WTC11 (cell line): ENCODE results near the gene CELF2. TPM values are rescaled to one million over a fixed set of nuclear protein-coding genes. Genes with fewer than 3 reads are reported as not detected.

ENCODE experiments used
- ATAC-seq: fragments of 200-7000 bp; cut with Tn5 transposase; 2 replicates; pipeline ENCODE4 v1.10.0; 2021; ENCODE audit warnings: mild to moderate bottlenecking, moderate library complexity
- CTCF ChIA-PET: fragments of 300-600 bp; sonication (Branson Sonifier 250); formaldehyde crosslinking; loops from one replicate; lab custom pipeline; 2021; ENCODE audit warnings: antibody characterized with exemption; lab: Charles Lee
- POLR2A ChIA-PET: fragments of 350-600 bp; sonication (Branson Sonifier 250); formaldehyde crosslinking; loops from one replicate; lab custom pipeline; 2021; ENCODE audit warnings: antibody characterized with exemption; lab: Charles Lee
- DNase-seq: peaks from one replicate; pipeline ENCODE4 v3.0.0; 2021; ENCODE audit warnings: low spot score
- H3K27ac Mint-ChIP-seq: 2 replicates; pipeline ENCODE4 v1.8.0; 2021; ENCODE audit warnings: mixed read lengths
- H3K27me3 Mint-ChIP-seq: 2 replicates; pipeline ENCODE4 v1.8.0; 2021; ENCODE audit warnings: low read depth, mild to moderate bottlenecking, moderate library complexity, mixed read lengths
- H3K36me3 Mint-ChIP-seq: 2 replicates; pipeline ENCODE4 v1.8.0; 2021; ENCODE audit warnings: mixed read lengths
- H3K4me1 Mint-ChIP-seq: 2 replicates; pipeline ENCODE4 v1.8.0; 2022; ENCODE audit warnings: mixed read lengths
- H3K4me3 Mint-ChIP-seq: 2 replicates; pipeline ENCODE4 v1.8.0; 2021; ENCODE audit warnings: mild to moderate bottlenecking, moderate library complexity, mixed read lengths
- H3K9me3 Mint-ChIP-seq: 2 replicates; pipeline ENCODE4 v1.8.0; 2021; ENCODE audit warnings: mixed read lengths
- ATF1 ChIP-seq: sonication (generic); formaldehyde crosslinking; IDR thresholded peaks from 2 replicates; pipeline ENCODE4 v1.8.1; 2023; ENCODE audit warnings: mild to moderate bottlenecking, moderate library complexity, missing genetic modification reagents
- IRF2 ChIP-seq: sonication (generic); formaldehyde crosslinking; IDR thresholded peaks from 2 replicates; pipeline ENCODE4 v1.8.0; 2022; ENCODE audit warnings: low read depth, missing genetic modification reagents, borderline replicate concordance
- JUN ChIP-seq: sonication (generic); formaldehyde crosslinking; IDR thresholded peaks from 2 replicates; pipeline ENCODE4 v1.8.0; 2023; ENCODE audit warnings: mild to moderate bottlenecking, missing genetic modification reagents
- MXD4 ChIP-seq: fragments of 250-450 bp; sonication (Bioruptor Pico); IDR thresholded peaks from 2 replicates; pipeline ENCODE4 v1.8.0; 2021; ENCODE audit warnings: mild to moderate bottlenecking, moderate library complexity, borderline replicate concordance
- RORB ChIP-seq: fragments of 250-450 bp; sonication (Bioruptor Pico); IDR thresholded peaks from 2 replicates; pipeline ENCODE4 v1.9.0; 2021; ENCODE audit warnings: mild to moderate bottlenecking
- ZNF219 ChIP-seq: sonication (generic); formaldehyde crosslinking; IDR thresholded peaks from 2 replicates; pipeline ENCODE4 v1.8.0; 2023; ENCODE audit warnings: missing genetic modification reagents, mild to moderate bottlenecking, borderline replicate concordance
- ZNF396 ChIP-seq: fragments of 250-450 bp; sonication (Bioruptor Pico); IDR thresholded peaks from 2 replicates; pipeline ENCODE4 v1.8.0; 2021; ENCODE audit warnings: mild to moderate bottlenecking, moderate library complexity, borderline replicate concordance
- ZNF416 ChIP-seq: fragments of 250-450 bp; sonication (Bioruptor Pico); IDR thresholded peaks from 2 replicates; pipeline ENCODE4 v1.9.0; 2021; ENCODE audit warnings: mild to moderate bottlenecking, inconsistent platforms
- ZNF423 ChIP-seq: fragments of 250-450 bp; sonication (Bioruptor Pico); IDR thresholded peaks from 2 replicates; pipeline ENCODE4 v2.1.2; 2022; ENCODE audit warnings: mild to moderate bottlenecking, moderate library complexity
- total RNA-seq: library from RNA; stranded (reverse); gene quantifications from 3 replicates; pipeline ENCODE4 v1.2.3, GENCODE V29; 2021
- TF ChIP-seq, protein P1 (sequence below): sonication (generic); formaldehyde crosslinking; IDR thresholded peaks from 2 replicates; pipeline ENCODE4 v1.8.1; 2023; ENCODE audit warnings: mild to moderate bottlenecking, missing genetic modification reagents, borderline replicate concordance
- TF ChIP-seq, protein P2 (sequence below): sonication (generic); formaldehyde crosslinking; IDR thresholded peaks from 2 replicates; pipeline ENCODE4 v1.8.1; 2022; ENCODE audit warnings: mild to moderate bottlenecking, missing genetic modification reagents, moderate library complexity, borderline replicate concordance
- TF ChIP-seq, protein P3 (sequence below): sonication (generic); formaldehyde crosslinking; IDR thresholded peaks from 2 replicates; pipeline ENCODE4 v1.8.1; 2022; ENCODE audit warnings: low read depth, mild to moderate bottlenecking, moderate library complexity, missing genetic modification reagents, borderline replicate concordance
- TF ChIP-seq, protein P4 (sequence below): sonication (generic); formaldehyde crosslinking; IDR thresholded peaks from 2 replicates; pipeline ENCODE4 v1.8.1; 2022; ENCODE audit warnings: mild to moderate bottlenecking, moderate library complexity, missing genetic modification reagents
- TF ChIP-seq, protein P5 (sequence below): sonication (generic); formaldehyde crosslinking; IDR thresholded peaks from 2 replicates; pipeline ENCODE4 v1.8.1; 2023; ENCODE audit warnings: mild to moderate bottlenecking, moderate library complexity, missing genetic modification reagents
- TF ChIP-seq, protein P6 (sequence below): sonication (generic); formaldehyde crosslinking; IDR thresholded peaks from 2 replicates; pipeline ENCODE4 v1.8.1; 2023; ENCODE audit warnings: mild to moderate bottlenecking, missing genetic modification reagents
- TF ChIP-seq, protein P7 (sequence below): sonication (generic); formaldehyde crosslinking; IDR thresholded peaks from 2 replicates; pipeline ENCODE4 v1.8.0; 2023; ENCODE audit warnings: missing genetic modification reagents, mild to moderate bottlenecking, borderline replicate concordance
- TF ChIP-seq, protein P8 (sequence below): sonication (generic); formaldehyde crosslinking; IDR thresholded peaks from 2 replicates; pipeline ENCODE4 v1.8.0; 2022; ENCODE audit warnings: missing genetic modification reagents
- TF ChIP-seq, protein P9 (sequence below): sonication (generic); formaldehyde crosslinking; IDR thresholded peaks from 2 replicates; pipeline ENCODE4 v1.8.0; 2022; ENCODE audit warnings: mild to moderate bottlenecking, missing genetic modification reagents

Gene CELF2
- total RNA-seq, 1 experiment from 2014 or later, result 24.6 TPM

DNA sequence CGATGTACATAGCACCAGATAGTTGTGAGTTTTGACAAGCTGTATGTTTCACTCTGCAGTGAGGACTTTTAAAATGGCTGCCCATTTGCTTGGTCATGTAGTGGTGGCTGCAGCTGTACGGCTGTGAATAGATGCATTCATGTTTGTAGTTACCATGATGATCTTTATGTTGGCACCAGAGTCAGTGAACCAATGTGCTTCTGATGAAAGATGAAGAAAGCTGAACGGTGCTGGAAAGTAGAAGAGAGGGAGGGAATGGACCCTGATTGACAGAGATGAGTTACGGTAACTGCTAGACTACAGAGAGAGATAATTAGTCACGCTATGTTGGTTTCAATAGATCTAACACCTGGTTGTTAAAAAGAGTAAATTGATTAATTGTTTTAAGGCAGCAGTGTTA is 256.8 kb downstream of the CELF2 start:
- POLR2A ChIA-PET, result no interaction called here
- H3K4me1 Mint-ChIP-seq, result peaks cover 28% of the 10 kb centered on the region
- H3K36me3 Mint-ChIP-seq, result no peaks in the 10 kb centered on the region
- H3K9me3 Mint-ChIP-seq, result no peaks in the 10 kb centered on the region
- H3K27ac Mint-ChIP-seq, result no peak overlapping the region; the same call in 1 of the 2 replicates
- ATAC-seq, result no peak
- no peak overlapping the region for H3K4me3 Mint-ChIP-seq
- H3K27me3 Mint-ChIP-seq, result no peaks in the 10 kb centered on the region
- no peak for DNase-seq
- CTCF ChIA-PET, result no interaction called here
- TF ChIP-seq, protein P1, sequence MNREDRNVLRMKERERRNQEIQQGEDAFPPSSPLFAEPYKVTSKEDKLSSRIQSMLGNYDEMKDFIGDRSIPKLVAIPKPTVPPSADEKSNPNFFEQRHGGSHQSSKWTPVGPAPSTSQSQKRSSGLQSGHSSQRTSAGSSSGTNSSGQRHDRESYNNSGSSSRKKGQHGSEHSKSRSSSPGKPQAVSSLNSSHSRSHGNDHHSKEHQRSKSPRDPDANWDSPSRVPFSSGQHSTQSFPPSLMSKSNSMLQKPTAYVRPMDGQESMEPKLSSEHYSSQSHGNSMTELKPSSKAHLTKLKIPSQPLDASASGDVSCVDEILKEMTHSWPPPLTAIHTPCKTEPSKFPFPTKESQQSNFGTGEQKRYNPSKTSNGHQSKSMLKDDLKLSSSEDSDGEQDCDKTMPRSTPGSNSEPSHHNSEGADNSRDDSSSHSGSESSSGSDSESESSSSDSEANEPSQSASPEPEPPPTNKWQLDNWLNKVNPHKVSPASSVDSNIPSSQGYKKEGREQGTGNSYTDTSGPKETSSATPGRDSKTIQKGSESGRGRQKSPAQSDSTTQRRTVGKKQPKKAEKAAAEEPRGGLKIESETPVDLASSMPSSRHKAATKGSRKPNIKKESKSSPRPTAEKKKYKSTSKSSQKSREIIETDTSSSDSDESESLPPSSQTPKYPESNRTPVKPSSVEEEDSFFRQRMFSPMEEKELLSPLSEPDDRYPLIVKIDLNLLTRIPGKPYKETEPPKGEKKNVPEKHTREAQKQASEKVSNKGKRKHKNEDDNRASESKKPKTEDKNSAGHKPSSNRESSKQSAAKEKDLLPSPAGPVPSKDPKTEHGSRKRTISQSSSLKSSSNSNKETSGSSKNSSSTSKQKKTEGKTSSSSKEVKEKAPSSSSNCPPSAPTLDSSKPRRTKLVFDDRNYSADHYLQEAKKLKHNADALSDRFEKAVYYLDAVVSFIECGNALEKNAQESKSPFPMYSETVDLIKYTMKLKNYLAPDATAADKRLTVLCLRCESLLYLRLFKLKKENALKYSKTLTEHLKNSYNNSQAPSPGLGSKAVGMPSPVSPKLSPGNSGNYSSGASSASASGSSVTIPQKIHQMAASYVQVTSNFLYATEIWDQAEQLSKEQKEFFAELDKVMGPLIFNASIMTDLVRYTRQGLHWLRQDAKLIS (CRISPR knock-in tag), result no peak
- TF ChIP-seq, protein P2, sequence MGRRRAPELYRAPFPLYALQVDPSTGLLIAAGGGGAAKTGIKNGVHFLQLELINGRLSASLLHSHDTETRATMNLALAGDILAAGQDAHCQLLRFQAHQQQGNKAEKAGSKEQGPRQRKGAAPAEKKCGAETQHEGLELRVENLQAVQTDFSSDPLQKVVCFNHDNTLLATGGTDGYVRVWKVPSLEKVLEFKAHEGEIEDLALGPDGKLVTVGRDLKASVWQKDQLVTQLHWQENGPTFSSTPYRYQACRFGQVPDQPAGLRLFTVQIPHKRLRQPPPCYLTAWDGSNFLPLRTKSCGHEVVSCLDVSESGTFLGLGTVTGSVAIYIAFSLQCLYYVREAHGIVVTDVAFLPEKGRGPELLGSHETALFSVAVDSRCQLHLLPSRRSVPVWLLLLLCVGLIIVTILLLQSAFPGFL (CRISPR knock-in tag), result no peak
- TF ChIP-seq, protein P3, sequence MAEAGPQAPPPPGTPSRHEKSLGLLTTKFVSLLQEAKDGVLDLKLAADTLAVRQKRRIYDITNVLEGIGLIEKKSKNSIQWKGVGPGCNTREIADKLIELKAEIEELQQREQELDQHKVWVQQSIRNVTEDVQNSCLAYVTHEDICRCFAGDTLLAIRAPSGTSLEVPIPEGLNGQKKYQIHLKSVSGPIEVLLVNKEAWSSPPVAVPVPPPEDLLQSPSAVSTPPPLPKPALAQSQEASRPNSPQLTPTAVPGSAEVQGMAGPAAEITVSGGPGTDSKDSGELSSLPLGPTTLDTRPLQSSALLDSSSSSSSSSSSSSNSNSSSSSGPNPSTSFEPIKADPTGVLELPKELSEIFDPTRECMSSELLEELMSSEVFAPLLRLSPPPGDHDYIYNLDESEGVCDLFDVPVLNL (CRISPR knock-in tag), result no peak
- TF ChIP-seq, protein P4, sequence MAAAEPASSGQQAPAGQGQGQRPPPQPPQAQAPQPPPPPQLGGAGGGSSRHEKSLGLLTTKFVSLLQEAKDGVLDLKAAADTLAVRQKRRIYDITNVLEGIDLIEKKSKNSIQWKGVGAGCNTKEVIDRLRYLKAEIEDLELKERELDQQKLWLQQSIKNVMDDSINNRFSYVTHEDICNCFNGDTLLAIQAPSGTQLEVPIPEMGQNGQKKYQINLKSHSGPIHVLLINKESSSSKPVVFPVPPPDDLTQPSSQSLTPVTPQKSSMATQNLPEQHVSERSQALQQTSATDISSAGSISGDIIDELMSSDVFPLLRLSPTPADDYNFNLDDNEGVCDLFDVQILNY, result no peak
- TF ChIP-seq, protein P5, sequence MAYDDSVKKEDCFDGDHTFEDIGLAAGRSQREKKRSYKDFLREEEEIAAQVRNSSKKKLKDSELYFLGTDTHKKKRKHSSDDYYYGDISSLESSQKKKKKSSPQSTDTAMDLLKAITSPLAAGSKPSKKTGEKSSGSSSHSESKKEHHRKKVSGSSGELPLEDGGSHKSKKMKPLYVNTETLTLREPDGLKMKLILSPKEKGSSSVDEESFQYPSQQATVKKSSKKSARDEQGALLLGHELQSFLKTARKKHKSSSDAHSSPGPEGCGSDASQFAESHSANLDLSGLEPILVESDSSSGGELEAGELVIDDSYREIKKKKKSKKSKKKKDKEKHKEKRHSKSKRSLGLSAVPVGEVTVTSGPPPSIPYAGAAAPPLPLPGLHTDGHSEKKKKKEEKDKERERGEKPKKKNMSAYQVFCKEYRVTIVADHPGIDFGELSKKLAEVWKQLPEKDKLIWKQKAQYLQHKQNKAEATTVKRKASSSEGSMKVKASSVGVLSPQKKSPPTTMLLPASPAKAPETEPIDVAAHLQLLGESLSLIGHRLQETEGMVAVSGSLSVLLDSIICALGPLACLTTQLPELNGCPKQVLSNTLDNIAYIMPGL (CRISPR knock-in tag), result no peak
- TF ChIP-seq ZNF423 (no peak), ZNF416 (CRISPR knock-in tag) (no peak), IRF2 (no peak), MXD4 (no peak), ZNF396 (no peak), JUN (CRISPR knock-in tag) (no peak), ATF1 (CRISPR knock-in tag) (no peak), ZNF219 (CRISPR knock-in tag) (no peak), RORB (CRISPR knock-in tag) (no peak)
- TF ChIP-seq, protein P6, sequence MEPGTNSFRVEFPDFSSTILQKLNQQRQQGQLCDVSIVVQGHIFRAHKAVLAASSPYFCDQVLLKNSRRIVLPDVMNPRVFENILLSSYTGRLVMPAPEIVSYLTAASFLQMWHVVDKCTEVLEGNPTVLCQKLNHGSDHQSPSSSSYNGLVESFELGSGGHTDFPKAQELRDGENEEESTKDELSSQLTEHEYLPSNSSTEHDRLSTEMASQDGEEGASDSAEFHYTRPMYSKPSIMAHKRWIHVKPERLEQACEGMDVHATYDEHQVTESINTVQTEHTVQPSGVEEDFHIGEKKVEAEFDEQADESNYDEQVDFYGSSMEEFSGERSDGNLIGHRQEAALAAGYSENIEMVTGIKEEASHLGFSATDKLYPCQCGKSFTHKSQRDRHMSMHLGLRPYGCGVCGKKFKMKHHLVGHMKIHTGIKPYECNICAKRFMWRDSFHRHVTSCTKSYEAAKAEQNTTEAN (CRISPR knock-in tag), result no peak
- TF ChIP-seq, protein P7, sequence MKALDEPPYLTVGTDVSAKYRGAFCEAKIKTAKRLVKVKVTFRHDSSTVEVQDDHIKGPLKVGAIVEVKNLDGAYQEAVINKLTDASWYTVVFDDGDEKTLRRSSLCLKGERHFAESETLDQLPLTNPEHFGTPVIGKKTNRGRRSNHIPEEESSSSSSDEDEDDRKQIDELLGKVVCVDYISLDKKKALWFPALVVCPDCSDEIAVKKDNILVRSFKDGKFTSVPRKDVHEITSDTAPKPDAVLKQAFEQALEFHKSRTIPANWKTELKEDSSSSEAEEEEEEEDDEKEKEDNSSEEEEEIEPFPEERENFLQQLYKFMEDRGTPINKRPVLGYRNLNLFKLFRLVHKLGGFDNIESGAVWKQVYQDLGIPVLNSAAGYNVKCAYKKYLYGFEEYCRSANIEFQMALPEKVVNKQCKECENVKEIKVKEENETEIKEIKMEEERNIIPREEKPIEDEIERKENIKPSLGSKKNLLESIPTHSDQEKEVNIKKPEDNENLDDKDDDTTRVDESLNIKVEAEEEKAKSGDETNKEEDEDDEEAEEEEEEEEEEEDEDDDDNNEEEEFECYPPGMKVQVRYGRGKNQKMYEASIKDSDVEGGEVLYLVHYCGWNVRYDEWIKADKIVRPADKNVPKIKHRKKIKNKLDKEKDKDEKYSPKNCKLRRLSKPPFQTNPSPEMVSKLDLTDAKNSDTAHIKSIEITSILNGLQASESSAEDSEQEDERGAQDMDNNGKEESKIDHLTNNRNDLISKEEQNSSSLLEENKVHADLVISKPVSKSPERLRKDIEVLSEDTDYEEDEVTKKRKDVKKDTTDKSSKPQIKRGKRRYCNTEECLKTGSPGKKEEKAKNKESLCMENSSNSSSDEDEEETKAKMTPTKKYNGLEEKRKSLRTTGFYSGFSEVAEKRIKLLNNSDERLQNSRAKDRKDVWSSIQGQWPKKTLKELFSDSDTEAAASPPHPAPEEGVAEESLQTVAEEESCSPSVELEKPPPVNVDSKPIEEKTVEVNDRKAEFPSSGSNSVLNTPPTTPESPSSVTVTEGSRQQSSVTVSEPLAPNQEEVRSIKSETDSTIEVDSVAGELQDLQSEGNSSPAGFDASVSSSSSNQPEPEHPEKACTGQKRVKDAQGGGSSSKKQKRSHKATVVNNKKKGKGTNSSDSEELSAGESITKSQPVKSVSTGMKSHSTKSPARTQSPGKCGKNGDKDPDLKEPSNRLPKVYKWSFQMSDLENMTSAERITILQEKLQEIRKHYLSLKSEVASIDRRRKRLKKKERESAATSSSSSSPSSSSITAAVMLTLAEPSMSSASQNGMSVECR (CRISPR knock-in tag), result no peak
- TF ChIP-seq, protein P8, sequence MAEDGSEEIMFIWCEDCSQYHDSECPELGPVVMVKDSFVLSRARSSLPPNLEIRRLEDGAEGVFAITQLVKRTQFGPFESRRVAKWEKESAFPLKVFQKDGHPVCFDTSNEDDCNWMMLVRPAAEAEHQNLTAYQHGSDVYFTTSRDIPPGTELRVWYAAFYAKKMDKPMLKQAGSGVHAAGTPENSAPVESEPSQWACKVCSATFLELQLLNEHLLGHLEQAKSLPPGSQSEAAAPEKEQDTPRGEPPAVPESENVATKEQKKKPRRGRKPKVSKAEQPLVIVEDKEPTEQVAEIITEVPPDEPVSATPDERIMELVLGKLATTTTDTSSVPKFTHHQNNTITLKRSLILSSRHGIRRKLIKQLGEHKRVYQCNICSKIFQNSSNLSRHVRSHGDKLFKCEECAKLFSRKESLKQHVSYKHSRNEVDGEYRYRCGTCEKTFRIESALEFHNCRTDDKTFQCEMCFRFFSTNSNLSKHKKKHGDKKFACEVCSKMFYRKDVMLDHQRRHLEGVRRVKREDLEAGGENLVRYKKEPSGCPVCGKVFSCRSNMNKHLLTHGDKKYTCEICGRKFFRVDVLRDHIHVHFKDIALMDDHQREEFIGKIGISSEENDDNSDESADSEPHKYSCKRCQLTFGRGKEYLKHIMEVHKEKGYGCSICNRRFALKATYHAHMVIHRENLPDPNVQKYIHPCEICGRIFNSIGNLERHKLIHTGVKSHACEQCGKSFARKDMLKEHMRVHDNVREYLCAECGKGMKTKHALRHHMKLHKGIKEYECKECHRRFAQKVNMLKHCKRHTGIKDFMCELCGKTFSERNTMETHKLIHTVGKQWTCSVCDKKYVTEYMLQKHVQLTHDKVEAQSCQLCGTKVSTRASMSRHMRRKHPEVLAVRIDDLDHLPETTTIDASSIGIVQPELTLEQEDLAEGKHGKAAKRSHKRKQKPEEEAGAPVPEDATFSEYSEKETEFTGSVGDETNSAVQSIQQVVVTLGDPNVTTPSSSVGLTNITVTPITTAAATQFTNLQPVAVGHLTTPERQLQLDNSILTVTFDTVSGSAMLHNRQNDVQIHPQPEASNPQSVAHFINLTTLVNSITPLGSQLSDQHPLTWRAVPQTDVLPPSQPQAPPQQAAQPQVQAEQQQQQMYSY (CRISPR knock-in tag), result no peak
- TF ChIP-seq, protein P9, sequence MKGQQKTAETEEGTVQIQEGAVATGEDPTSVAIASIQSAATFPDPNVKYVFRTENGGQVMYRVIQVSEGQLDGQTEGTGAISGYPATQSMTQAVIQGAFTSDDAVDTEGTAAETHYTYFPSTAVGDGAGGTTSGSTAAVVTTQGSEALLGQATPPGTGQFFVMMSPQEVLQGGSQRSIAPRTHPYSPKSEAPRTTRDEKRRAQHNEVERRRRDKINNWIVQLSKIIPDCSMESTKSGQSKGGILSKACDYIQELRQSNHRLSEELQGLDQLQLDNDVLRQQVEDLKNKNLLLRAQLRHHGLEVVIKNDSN (CRISPR knock-in tag), result no peak
